Lower leg skin (tissue), 4 donors: Measurements from ENCODE around the gene SMAD4. TPM values are rescaled to one million over a fixed set of nuclear protein-coding genes. Genes with fewer than 3 reads are reported as not detected.
"Not testable (repeated sequence)": the region's sequence is repeated elsewhere in the genome, so short reads cannot be mapped to it uniquely, and the experiment has no call there.

Experiments
- DNase-seq, 2 donors: peaks; one replicate each; pipeline ENCODE4 v3.0.0-alpha.2; 2019; ENCODE audit warnings: low spot score in 2 of 2
- H3K4me3 ChIP-seq: fragments of 200-600 bp; sonication (generic); 2 replicates; pipeline ENCODE4 v1.5.1; 2017; ENCODE audit warnings: mild to moderate bottlenecking, low read depth; ENCODE audit not compliant: poor library complexity, severe bottlenecking
- CTCF ChIP-seq, 3 donors: fragments of 450-650 bp; IDR thresholded peaks; one replicate each; pipeline ENCODE4 v1.5.1; 2016; ENCODE audit warnings: antibody characterized with exemption in 3 of 3, mild to moderate bottlenecking in 3 of 3, moderate library complexity in 2 of 3
- POLR2A ChIP-seq, 2 donors: fragments of 450-650 bp; IDR thresholded peaks; one replicate each; pipeline ENCODE4 v1.6.1; 2016 to 2017; ENCODE audit warnings: antibody characterized with exemption in 2 of 2, mild to moderate bottlenecking in 1 of 2, moderate library complexity in 1 of 2
- WGBS, 2 donors: methylation state at CpG; one replicate each; pipeline ENCODE4 v1.1.5; 2018; 5-methylcytosine and 5-hydroxymethylcytosine counted together
- intact Hi-C: fragments of 100-400 bp; cut with DNase I; formaldehyde crosslinking; loops from one replicate; pipeline ENCODE4 v1.15.0; 2023; ENCODE audit warnings: low total_unique reads
- total RNA-seq, 4 donors: library from RNA; depleted of rRNA; stranded (reverse); fragments of >200 nt; gene quantifications; one replicate each; pipeline ENCODE4 v1.1.0, GENCODE V29; 2016

The SMAD4 gene
- total RNA-seq, 4 donors from 2014 or later = 101 to 171 (median 128) TPM

GRCh38 chr18:51119976-51120375 lies 90.0 kb downstream of the SMAD4 start:
- WGBS, 2 donors = 97 to 98% methylated on average over 16 of the region's 16 CpGs
- intact Hi-C loops, H3K4me3 ChIP-seq: not testable (repeated sequence)
- DNase-seq = peak in 1 of 2 donors; percentile 77

GRCh38 chr18:51120809-51121596 lies 91.0 kb downstream of the SMAD4 start:
- DNase-seq = peak in 1 of 2 donors; percentile 74
- WGBS, 2 donors = 91 to 97% methylated on average over 6 to 32 of the region's 33 CpGs
- TF ChIP-seq POLR2A (IDR thresholded peaks at IDR 0.05) = no peak
- no peak for TF ChIP-seq CTCF (IDR thresholded peaks at IDR 0.05)
- no peak overlapping the region for H3K4me3 ChIP-seq
- intact Hi-C loops = no loop called here

- H3K4me3 ChIP-seq = no peak overlapping the region
- 81 to 91% methylated on average over 3 to 4 of the region's 4 CpGs for WGBS, 2 donors
- intact Hi-C loops = no loop called here
- DNase-seq = peak in 1 of 2 donors; percentile 57
- TF ChIP-seq POLR2A (IDR thresholded peaks at IDR 0.05) = no peak
- no peak for TF ChIP-seq CTCF (IDR thresholded peaks at IDR 0.05)
Observed at GRCh38 chr18:51121597-51121857, 91.5 kb downstream of the SMAD4 start.

- DNase-seq = peak in 1 of 2 donors; percentile 49
- no peak for TF ChIP-seq POLR2A (IDR thresholded peaks at IDR 0.05)
- TF ChIP-seq CTCF (IDR thresholded peaks at IDR 0.05) = no peak
- intact Hi-C loops = no loop called here
- H3K4me3 ChIP-seq = no peak overlapping the region
- 88 to 93% methylated on average over 19 of the region's 19 CpGs for WGBS, 2 donors
Observed at GRCh38 chr18:51122266-51123045, 92.4 kb downstream of the SMAD4 start.

- intact Hi-C loops = no loop called here
- DNase-seq = peak in 1 of 2 donors; percentile 34
- 87 to 91% methylated on average over 7 of the region's 7 CpGs for WGBS, 2 donors
- H3K4me3 ChIP-seq = no peak overlapping the region
- TF ChIP-seq POLR2A (IDR thresholded peaks at IDR 0.05) (no peak), CTCF (IDR thresholded peaks at IDR 0.05) (no peak)
Observed at GRCh38 chr18:51123046-51123395, 93.0 kb downstream of the SMAD4 start.

- no peak for TF ChIP-seq POLR2A (IDR thresholded peaks at IDR 0.05)
- TF ChIP-seq CTCF (IDR thresholded peaks at IDR 0.05) = no peak
- intact Hi-C loops = no loop called here
- no peak overlapping the region for H3K4me3 ChIP-seq
- WGBS, 2 donors = 89 to 94% methylated on average over 10 of the region's 10 CpGs
- peak in 1 of 2 donors; percentile 26 for DNase-seq
Observed at GRCh38 chr18:51123481-51123880, 93.5 kb downstream of the SMAD4 start.
